ENCODE measurements around the gene DAP. TPM values are rescaled to one million over a fixed set of nuclear protein-coding genes. Genes with fewer than 3 reads are reported as not detected.

The DAP gene
- total and polyA plus RNA-seq, 10 of the 15 experiments (the other 5 are each of a cell fraction or from before 2014, with no cell fraction given) = 12.9 to 130 (median 49.9) TPM

- peak in 1 of 2 experiments; percentile 96; a peak in 2 of 4 replicates for TF ChIP-seq CEBPB (IDR thresholded peaks at IDR 0.05; ENCODE audit: borderline replicate concordance in 1 of 2, low read depth in 2 of 2, low read length in 2 of 2)
- TF ChIP-seq SMC3 (IDR thresholded peaks at IDR 0.05; ENCODE audit: borderline replicate concordance, low read length) = no peak
- TF ChIP-seq MTA2 (IDR thresholded peaks at IDR 0.05; ENCODE audit: low read depth) = peak; percentile 95
- no peak for TF ChIP-seq CUX1 (IDR thresholded peaks at IDR 0.05; ENCODE audit: insufficient replicate concordance, low read depth, low read length)
- TF ChIP-seq EED (IDR thresholded peaks at IDR 0.05; ENCODE audit: low read depth) = peak; percentile 92
- TF ChIP-seq IKZF1 (conservative IDR thresholded peaks at IDR 0.05) = peak; percentile 92
- 0 out of 2 replicates have a peak, but pooled peaks have one; percentile 15 for TF ChIP-seq GATAD2B (conservative IDR thresholded peaks at IDR 0.05; ENCODE audit: low read depth)
- peak; percentile 98 to 100 for TF ChIP-seq EP300 (IDR thresholded peaks at IDR 0.05; ENCODE audit: borderline replicate concordance in 1 of 2, control insufficient read depth in 1 of 2, low read depth in 2 of 2, low read length in 2 of 2)
- TF ChIP-seq CREB1 (IDR thresholded peaks at IDR 0.05; ENCODE audit: low read depth) = peak; percentile 77
- no peak for TF ChIP-seq SREBF1 (IDR thresholded peaks at IDR 0.05; ENCODE audit: low read length)
- TF ChIP-seq RUNX3 (IDR thresholded peaks at IDR 0.05; ENCODE audit: low read length) = peak; percentile 97
- no peak for TF ChIP-seq NFXL1 (IDR thresholded peaks at IDR 0.05; ENCODE audit: borderline replicate concordance)
- TF ChIP-seq ATF7 (IDR thresholded peaks at IDR 0.05; ENCODE audit: low read depth) = peak; percentile 66; the same call in 1 of the 2 replicates
- TF ChIP-seq NBN (IDR thresholded peaks at IDR 0.05) = no peak; the same call in 1 of the 2 replicates
- TF ChIP-seq PAX5 (IDR thresholded peaks at IDR 0.05; ENCODE audit: borderline replicate concordance, low read depth, low read length) = peak; percentile 84
- peak; percentile 92 for TF ChIP-seq E2F4 (IDR thresholded peaks at IDR 0.05; ENCODE audit: low read depth, low read length)
- no peak for TF ChIP-seq MYC (IDR thresholded peaks at IDR 0.05; ENCODE audit: insufficient read depth, insufficient read length, insufficient replicate concordance, low read length, severe bottlenecking)
- TF ChIP-seq, protein P1, sequence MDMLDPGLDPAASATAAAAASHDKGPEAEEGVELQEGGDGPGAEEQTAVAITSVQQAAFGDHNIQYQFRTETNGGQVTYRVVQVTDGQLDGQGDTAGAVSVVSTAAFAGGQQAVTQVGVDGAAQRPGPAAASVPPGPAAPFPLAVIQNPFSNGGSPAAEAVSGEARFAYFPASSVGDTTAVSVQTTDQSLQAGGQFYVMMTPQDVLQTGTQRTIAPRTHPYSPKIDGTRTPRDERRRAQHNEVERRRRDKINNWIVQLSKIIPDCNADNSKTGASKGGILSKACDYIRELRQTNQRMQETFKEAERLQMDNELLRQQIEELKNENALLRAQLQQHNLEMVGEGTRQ (IDR thresholded peaks at IDR 0.05; ENCODE audit: borderline replicate concordance, low read depth, low read length) = peak; percentile 58; the same call in 1 of the 2 replicates
Measured at GRCh38 chr5:10685115-10685521, 75.9 kb downstream of the DAP start (continued).

Measured in GM12878 (cell line).